Panc1 (cell line): ENCODE results near the gene ANO3.
"Not testable (repeated sequence)": the region's sequence is repeated elsewhere in the genome, so short reads cannot be mapped to it uniquely, and the experiment has no call there.

Experiments used
- POLR2AphosphoS5 ChIP-seq: IDR thresholded peaks from 2 replicates; pipeline ENCODE4 v1.6.1; 2012; ENCODE audit warnings: mild to moderate bottlenecking, low read depth, low read length, moderate library complexity
- TF ChIP-seq, protein P1 (sequence below): fragments of 450-650 bp; IDR thresholded peaks from 2 replicates; pipeline ENCODE4 v1.5.1; 2017; ENCODE audit warnings: mild to moderate bottlenecking

DNA sequence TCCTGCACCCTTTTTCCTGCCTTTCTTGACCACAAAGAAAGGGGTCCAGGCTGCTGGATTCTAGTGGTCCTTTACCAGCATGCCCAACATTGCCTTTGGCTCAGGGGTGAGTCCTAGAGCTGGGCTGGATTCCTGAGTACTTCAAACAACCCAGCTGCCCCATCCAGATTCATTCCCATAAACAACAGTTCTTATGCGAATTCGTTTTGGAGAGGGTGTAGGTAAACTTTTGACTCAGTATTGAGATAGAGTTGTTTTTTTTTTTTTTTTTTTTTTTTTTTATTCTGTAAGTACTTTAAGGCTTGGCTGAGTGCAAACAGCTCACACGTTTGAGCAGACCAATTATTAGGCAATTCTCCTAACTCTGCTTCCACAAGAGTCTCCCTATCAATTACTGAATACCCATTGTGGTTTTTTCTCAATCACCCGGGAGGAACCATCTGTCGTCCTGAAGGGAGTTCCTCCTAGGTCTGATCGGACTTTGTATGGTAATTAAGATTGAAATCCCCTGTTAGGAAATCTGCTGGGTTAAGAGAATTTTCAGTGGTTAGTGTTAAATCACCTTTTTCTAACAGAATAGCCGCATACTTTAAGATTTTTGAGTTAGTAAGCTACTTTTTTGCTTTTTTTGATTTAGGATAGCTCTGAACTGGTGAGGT is 263.4 kb downstream of the ANO3 start:
- not testable (repeated sequence) for TF ChIP-seq POLR2AphosphoS5
- TF ChIP-seq, protein P1, sequence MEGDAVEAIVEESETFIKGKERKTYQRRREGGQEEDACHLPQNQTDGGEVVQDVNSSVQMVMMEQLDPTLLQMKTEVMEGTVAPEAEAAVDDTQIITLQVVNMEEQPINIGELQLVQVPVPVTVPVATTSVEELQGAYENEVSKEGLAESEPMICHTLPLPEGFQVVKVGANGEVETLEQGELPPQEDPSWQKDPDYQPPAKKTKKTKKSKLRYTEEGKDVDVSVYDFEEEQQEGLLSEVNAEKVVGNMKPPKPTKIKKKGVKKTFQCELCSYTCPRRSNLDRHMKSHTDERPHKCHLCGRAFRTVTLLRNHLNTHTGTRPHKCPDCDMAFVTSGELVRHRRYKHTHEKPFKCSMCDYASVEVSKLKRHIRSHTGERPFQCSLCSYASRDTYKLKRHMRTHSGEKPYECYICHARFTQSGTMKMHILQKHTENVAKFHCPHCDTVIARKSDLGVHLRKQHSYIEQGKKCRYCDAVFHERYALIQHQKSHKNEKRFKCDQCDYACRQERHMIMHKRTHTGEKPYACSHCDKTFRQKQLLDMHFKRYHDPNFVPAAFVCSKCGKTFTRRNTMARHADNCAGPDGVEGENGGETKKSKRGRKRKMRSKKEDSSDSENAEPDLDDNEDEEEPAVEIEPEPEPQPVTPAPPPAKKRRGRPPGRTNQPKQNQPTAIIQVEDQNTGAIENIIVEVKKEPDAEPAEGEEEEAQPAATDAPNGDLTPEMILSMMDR = not testable (repeated sequence)
